Neural crest cell (in vitro differentiated cells): ENCODE data around the gene ZFP57. TPM values are rescaled to one million over a fixed set of nuclear protein-coding genes. Genes with fewer than 3 reads are reported as not detected.
A peak's percentile ranks its signal among the peaks of the same experiment; 100 is the strongest.

Experiments used
- DNase-seq: peaks from one replicate; pipeline ENCODE4 v3.0.0; 2021; ENCODE audit warnings: low read depth, mixed read lengths, low spot score
- H3K27ac Mint-ChIP-seq: one replicate; pipeline ENCODE4 v1.8.0; 2021; ENCODE audit warnings: mild to moderate bottlenecking, mixed read lengths; ENCODE audit not compliant: unreplicated experiment
- H3K27me3 Mint-ChIP-seq: 2 replicates; pipeline ENCODE4 v1.8.0; 2021; ENCODE audit warnings: low read depth, mild to moderate bottlenecking, mixed read lengths
- H3K36me3 Mint-ChIP-seq: 2 replicates; pipeline ENCODE4 v1.8.0; 2021; ENCODE audit warnings: low read depth, mild to moderate bottlenecking, mixed read lengths
- H3K4me1 Mint-ChIP-seq: 2 replicates; pipeline ENCODE4 v1.8.0; 2021; ENCODE audit warnings: mixed read lengths
- H3K4me3 Mint-ChIP-seq: one replicate; pipeline ENCODE4 v1.8.0; 2021; ENCODE audit warnings: mild to moderate bottlenecking, mixed read lengths
- H3K9me3 Mint-ChIP-seq: 2 replicates; pipeline ENCODE4 v1.8.0; 2021; ENCODE audit warnings: mixed read lengths
- CTCF ChIP-seq: fragments of 200-600 bp; sonication (generic); conservative IDR thresholded peaks from 2 replicates; pipeline ENCODE4 v1.5.0; 2021; ENCODE audit warnings: antibody characterized with exemption, mild to moderate bottlenecking
- total RNA-seq: library from RNA; stranded (reverse); gene quantifications from 2 replicates; pipeline ENCODE4 v1.2.1, GENCODE V29; 2021

Gene ZFP57
- total RNA-seq, 1 donor from 2014 or later, result not detected

- Mint-ChIP-seq H3K4me3 (no peak within 1 kb of the TSS), H3K27ac (no peak within 1 kb of the TSS), H3K4me1 (peaks cover 12% of the 10 kb centered on the region)
Measured at GRCh38 chr6:29656798-29657197, 24.2 kb downstream of the ZFP57 start, which contains the start of gene MOG. TSS of gene MOG (plus strand) at chr6:29657092. CDS start at chr6:29657210, 118 bp downstream.

GRCh38 chr6:29656157-29656556, 24.8 kb downstream of the ZFP57 start:
- Mint-ChIP-seq H3K27ac (no peak overlapping the region), H3K27me3 (peaks cover 16% of the 10 kb centered on the region), H3K9me3 (no peaks in the 10 kb centered on the region), H3K4me3 (no peak overlapping the region), H3K36me3 (no peaks in the 10 kb centered on the region), H3K4me1 (peaks cover 10% of the 10 kb centered on the region)
- no peak for TF ChIP-seq CTCF
- DNase-seq, result no peak

More at GRCh38 chr6:29656798-29657197, 24.2 kb downstream of the ZFP57 start, which contains the start of gene MOG:
- Mint-ChIP-seq H3K9me3 (no peaks in the 10 kb centered on the region), H3K36me3 (no peaks in the 10 kb centered on the region), H3K27me3 (peaks cover 21% of the 10 kb centered on the region)
- TF ChIP-seq CTCF, result no peak
- no peak for DNase-seq

GRCh38 chr6:29655658-29656057, 25.3 kb downstream of the ZFP57 start:
- peaks cover 6% of the 10 kb centered on the region for H3K4me1 Mint-ChIP-seq
- no peaks in the 10 kb centered on the region for H3K36me3 Mint-ChIP-seq
- H3K27me3 Mint-ChIP-seq, result peaks cover 12% of the 10 kb centered on the region
- TF ChIP-seq CTCF, result no peak
- no peaks in the 10 kb centered on the region for H3K9me3 Mint-ChIP-seq
- no peak for DNase-seq
- H3K4me3 Mint-ChIP-seq, result no peak overlapping the region
- H3K27ac Mint-ChIP-seq, result no peak overlapping the region

- Mint-ChIP-seq H3K9me3 (no peaks in the 10 kb centered on the region), H3K4me3 (no peak overlapping the region), H3K27ac (no peak overlapping the region), H3K4me1 (peaks cover 13% of the 10 kb centered on the region), H3K36me3 (no peaks in the 10 kb centered on the region), H3K27me3 (peaks cover 12% of the 10 kb centered on the region)
- peak; percentile 31 for DNase-seq
- peak; percentile 88 for TF ChIP-seq CTCF
Measured at GRCh38 chr6:29653452-29654038, 27.4 kb downstream of the ZFP57 start.

- Mint-ChIP-seq H3K36me3 (no peaks in the 10 kb centered on the region), H3K4me3 (no peak overlapping the region), H3K27me3 (peaks cover 5% of the 10 kb centered on the region), H3K9me3 (no peaks in the 10 kb centered on the region), H3K4me1 (peaks cover 13% of the 10 kb centered on the region), H3K27ac (no peak overlapping the region)
- TF ChIP-seq CTCF, result no peak
- DNase-seq, result no peak
Measured at GRCh38 chr6:29652198-29652584, 28.8 kb downstream of the ZFP57 start.
